NCI-H187 treated with DMSO at 0.1 percent for 48 hours (cell line): ENCODE data around the gene MYO16.

Source experiments
- DNase-seq: peaks from one replicate; lab custom pipeline; 2025; lab: John Stamatoyannopoulos, UW

The MYO16 gene

DNA sequence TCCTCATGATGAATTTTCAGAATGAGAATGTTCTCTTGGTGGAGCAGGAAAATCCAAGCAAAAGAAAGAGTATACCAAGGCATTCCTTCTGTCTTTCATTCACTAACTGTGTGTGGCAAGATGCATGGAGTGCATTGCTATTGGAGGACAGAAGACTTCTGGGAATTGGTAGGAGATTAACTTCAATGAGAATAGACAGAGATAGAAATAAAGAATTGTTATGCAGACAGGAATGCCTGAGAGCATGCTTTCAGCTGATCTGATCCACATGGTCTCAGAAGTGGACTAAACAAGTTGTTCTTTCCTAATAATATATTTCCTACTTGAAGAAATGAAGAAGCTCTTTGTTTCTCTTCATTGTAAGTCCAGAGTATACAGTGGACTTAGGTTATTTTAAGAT, 303.6 kb downstream of the MYO16 start:
- no peak for DNase-seq

GRCh38 chr13:108938155-108938554, 308.7 kb downstream of the MYO16 start:
- no peak for DNase-seq

- no peak for DNase-seq
These were observed 310.7 kb downstream of the MYO16 start for GRCh38 chr13:108940121-108940520.

DNA sequence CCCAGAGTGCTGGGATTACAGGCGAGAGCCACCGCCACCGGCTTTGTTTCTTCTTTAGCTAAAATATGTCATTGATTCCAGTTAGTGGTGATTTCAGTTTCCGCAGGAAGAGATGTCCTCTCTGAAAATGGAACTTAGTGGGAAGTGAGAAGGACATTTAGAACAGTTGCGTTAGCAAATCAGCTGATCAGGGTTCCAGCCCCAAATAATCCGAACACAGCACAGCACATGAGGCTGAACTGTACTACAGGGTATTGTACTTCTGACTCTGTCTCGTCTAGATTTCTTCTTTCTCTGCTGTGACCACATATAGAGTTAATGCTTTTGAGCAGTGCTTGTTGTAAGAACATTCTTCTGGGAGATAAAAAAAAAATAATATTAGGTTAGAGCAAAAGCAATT, 314.4 kb downstream of the MYO16 start:
- no peak for DNase-seq

DNA sequence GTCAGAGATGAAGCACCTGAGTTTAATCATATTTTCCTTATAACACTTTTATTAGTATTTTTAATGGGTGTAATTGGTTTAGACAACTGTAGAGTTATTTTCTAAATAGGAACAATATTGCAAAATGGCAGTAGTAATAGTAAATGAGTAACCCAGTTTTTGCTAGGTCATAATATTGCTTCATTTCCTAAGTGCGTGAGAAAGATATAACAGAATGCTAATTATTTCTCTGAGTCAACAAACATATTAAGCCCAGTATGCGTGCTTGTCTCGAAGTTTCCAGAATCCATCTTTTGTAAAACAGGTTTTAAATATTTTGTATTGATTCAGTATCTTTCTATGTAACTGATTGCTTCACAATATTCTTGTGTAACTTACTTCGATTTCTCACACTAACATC, 315.3 kb downstream of the MYO16 start:
- DNase-seq = no peak

- no peak for DNase-seq
These were observed 318.2 kb downstream of the MYO16 start for GRCh38 chr13:108947551-108948030.

DNA sequence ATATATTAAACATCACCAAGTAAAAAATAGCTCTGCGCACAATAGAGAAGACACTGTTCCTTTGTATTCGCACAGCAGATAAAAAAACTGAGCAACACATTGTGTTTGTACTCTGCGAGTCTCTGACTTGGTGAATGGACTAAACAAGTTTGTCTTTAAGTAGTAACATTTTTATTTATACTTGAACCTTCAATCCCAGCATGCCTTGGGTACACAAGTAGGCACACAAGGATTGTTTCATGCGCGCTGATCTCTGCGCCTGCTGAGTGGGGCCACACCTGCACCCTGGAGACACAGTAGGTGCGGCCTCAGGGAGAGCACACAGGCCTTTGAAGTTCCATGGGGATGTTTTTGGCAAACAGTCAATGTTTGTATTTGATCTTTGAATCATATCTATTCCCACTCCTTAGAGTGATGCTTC, 318.9 kb downstream of the MYO16 start:
- DNase-seq = no peak

DNA sequence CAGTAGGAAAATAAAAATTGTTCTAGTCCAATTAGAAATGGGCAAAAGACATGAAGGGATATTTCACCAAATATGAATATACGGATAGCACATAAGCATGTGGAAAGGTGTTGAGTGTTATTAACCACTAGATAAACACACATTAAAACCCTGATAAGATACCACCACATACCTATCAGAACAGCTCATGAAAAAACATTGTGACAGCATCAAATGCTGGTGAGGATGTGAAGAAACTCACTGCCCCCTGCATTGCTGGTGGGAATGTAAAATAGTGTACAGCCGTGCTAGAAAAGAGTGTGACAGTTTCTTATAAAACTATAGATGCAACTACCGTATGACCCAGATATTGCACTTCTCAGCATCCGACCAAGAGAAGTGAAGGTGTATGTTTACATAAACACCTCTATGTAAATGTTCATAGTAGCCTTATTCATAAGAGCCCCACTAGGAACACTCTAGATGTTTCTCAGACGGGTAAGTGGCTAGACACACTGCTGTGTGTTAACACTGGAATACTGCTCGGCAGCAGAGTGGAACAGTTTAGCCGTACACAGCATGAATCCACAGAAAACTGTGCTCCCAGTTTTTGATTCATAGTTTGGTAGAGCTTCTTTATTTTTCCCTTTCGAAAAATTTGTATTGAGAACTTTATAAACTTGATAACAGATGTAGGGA, 321.1 kb downstream of the MYO16 start:
- no peak for DNase-seq

GRCh38 chr13:108955741-108956140, 326.3 kb downstream of the MYO16 start:
- DNase-seq = no peak

DNA sequence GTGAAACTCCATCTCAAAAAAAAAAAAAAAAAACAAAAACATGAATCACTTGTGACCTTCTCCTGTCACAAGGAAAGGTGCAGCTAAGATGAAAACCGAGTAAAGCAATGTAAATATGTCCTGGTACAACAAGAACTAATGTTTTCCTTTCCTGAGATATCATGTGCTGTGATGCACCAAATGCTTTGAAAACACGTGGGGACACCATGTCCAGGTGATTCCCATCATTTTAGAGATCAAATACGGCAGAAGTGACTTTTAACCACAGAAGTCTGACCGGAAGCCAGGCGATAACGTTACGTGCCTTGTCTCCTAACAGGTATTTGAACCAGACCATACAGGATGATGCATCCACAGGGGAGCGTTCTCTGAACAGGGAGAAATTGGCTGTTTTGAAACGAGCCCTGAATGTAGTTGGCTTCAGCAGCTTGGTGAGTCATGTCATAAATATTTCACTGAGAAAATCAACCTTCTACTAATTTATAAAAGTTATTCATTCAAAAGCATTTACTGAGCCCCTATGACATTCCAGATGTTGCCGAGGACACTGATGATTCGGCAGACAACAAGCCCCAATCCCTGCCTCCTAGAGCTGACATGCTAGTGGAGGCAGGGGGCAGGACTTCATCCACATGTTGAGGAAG, 328.1 kb downstream of the MYO16 start:
- DNase-seq = no peak

DNA sequence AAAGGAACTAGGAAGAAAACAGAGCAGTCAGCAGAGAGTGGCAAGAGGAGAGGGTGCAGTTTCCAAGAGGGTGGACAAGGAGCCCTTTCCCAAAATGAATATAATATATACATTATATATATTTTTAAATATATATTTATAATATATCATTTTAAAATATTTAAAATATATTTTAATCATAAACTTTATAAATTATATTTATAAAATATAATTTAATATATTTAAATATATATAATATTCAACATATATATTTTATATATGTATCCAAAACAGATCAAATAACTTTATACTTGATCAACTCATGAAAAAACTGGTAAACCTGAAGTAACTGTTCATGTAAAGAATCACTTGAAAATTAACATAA, 328.6 kb downstream of the MYO16 start:
- no peak for DNase-seq

DNA sequence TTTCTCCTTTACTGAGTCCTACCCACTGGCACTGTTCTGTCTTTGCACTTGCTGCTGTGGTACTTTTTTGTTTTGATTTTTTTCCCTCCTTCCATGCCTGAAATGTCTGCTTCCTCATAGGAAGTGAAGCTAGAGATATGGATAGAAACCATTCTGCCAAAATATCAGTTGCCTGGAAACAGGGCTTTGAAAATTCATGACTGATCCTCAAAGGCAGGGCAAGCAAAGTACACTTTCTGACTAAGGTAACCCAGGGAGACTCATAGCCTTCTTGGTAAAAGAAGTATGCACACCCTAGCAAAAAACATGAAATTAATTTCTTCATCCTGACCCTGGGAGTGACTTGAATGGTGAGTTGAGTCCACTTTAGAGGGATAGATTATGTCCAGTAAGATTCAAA, 329.8 kb downstream of the MYO16 start:
- no peak for DNase-seq

DNA sequence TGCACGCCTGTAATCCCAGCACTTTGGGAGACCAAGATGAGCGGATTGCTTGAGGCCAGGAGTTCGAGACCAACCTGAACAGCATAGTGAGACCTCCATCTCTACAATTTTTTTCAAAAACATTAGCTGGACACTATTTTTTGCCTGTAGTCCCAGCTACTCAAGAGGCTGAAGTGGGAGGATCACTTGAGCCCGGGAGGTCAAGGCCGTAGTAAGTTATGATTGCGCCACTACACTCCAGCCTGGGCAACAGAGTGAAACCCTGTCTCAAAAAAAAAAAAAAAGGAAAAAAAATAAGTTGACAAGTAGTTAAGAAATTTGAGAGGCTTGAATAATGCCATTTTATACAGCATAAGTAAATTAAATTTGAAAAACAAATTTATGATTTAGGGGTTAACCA, 330.6 kb downstream of the MYO16 start:
- DNase-seq = no peak

GRCh38 chr13:108961542-108962125, 332.2 kb downstream of the MYO16 start:
- peak; percentile 45 for DNase-seq

GRCh38 chr13:108962654-108963053, 333.2 kb downstream of the MYO16 start:
- no peak for DNase-seq

DNA sequence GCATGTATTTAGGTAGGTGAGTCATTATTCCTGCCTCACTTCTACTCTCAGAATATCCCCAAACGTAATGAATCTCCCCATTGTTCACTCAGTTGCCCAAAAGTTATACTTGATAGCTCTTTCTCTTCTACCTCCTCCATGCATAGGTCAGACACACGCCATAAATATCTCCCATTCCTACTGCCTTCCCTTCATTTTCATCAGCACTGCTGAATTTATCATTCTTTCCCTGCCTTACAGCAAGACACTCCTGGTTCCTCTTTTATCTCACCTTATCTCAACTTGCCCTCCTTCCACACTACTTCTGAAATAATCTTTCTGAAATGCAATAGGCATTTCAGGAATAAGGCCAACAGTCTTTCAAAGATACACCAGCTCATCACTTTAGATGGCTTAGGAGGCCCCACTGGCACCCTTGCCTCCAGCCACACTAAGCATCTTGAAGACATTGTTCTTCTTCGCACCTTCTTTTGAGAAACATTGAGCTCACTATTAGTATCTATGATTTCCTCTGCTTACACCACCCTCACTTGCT, 333.9 kb downstream of the MYO16 start:
- no peak for DNase-seq

DNA sequence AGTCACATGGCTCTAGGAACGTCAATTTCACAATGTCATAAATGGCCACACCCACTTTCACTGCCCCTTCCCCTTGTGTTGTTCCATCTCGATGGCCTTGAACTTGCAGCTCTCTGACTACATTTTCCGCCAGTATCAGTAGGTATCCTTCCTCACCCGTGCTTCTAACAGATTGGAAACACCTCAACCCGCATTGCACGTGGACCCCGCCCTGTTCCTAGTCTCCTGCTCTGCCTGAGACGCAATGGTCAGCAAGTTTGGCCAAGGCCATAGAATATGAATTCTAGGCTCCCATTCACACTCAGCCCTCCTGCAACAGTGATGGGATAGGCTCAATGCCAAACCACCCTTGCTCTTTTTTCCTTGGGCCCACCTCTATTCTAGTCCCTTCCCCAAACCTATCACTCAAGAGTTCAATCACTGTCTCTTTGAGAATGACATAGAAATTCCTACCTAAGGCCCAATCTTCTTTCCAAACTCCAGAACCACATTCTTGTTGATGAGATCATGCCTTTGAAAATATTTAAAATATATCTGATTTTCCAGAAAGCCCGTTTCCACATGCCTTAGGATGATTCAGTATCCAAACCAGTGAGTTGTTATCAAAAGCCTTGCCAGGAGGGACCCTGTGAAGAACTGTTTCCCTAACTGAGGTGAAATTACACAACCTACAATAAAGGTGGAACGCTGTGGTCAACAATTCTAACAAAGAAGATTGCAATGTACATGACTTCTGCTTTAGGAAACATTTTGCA, 334.6 kb downstream of the MYO16 start:
- DNase-seq = no peak

- DNase-seq = no peak
These were observed 335.2 kb downstream of the MYO16 start for GRCh38 chr13:108964606-108965005.

GRCh38 chr13:108967371-108967770, 338.0 kb downstream of the MYO16 start:
- no peak for DNase-seq

DNA sequence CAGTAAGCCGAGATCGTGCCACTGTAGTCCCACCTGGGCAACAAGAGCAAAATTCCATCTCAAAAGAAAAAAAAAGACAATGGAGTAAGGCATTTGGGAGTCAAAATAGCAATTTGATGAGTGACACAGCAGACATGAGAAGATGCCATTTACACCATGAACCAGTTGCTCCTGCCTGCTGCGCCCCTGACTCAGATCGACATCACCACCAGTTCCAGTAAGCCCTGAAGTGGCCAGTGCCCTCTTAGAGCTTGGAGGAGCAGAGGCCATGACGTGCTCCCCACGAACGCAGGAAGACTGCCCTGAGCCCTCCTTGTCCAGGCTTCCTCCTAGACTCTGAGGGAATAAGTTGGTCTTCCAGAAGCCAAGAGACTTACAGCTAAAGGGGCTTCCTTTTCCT, 339.2 kb downstream of the MYO16 start:
- DNase-seq = no peak

DNA sequence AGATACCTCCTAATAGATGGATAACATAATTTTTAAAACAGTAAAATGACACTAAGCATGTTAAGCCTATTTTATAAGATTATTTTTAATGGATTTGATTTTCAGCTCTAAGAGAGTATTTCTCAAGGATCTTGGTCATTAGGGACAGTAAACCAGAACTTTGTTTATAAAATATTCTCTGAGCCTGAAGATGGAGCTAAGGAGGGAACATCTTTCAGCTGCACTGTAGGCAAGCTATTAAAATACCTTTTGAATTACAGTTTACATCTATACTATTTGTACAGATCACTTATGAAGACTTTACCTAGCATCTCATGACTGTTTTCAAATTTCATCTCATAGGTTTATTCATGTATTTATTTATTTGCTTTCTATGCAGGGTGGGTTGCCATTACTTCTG, 345.3 kb downstream of the MYO16 start:
- DNase-seq = no peak

- no peak for DNase-seq
These were observed 350.8 kb downstream of the MYO16 start for GRCh38 chr13:108980237-108980636.

DNA sequence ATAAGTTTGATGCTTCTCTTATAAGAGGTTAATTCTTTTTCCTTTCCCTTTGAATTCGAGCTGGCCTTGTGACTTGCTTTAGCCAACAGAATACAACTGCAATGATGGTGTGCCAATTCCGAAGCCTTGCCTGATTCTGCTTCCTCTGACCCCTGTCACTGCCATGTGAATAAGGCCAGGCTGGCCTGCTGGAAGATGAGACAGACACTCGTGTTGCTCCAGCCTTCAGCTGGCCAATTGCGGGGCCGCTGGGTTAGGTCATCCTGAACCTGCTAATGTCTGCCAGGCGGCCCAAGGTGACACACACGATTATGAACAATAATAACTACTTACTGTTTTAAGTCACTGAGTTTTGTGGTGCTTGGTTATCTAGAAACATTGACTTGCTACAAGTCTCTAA, 352.0 kb downstream of the MYO16 start:
- DNase-seq = no peak
